Gastrocnemius medialis (tissue), 4 donors: ENCODE measurements around the gene HOXC6. TPM values are rescaled to one million over a fixed set of nuclear protein-coding genes. Genes with fewer than 3 reads are reported as not detected.
A peak's percentile ranks its signal among the peaks of the same experiment; 100 is the strongest.
"Not testable (repeated sequence)": the region's sequence is repeated elsewhere in the genome, so short reads cannot be mapped to it uniquely, and the experiment has no call there.

Source experiments
- ATAC-seq, 2 donors: fragments of 150-250 bp; one replicate each; pipeline ENCODE4 v1.9.1; 2016
- DNase-seq, 2 donors: peaks; one replicate each; pipeline ENCODE4 v3.0.0-alpha.2; 2019
- H3K27ac ChIP-seq, 4 donors: fragments of 200-600 bp; sonication (generic); 1 replicate in 1 of 4; 2 replicates in 3 of 4; pipeline ENCODE4 v1.5.1; 2016 to 2018; ENCODE audit warnings: mild to moderate bottlenecking in 2 of 4, moderate library complexity in 1 of 4
- H3K27me3 ChIP-seq, 3 donors: fragments of 200-600 bp; sonication (generic) in 2 of 3; 1 replicate in 1 of 3; 2 replicates in 2 of 3; pipeline versions ENCODE4 v1.5.1 to v1.6.0; 2016 to 2019; ENCODE audit warnings: mild to moderate bottlenecking in 1 of 3, moderate library complexity in 1 of 3
- H3K36me3 ChIP-seq, 2 donors: fragments of 200-600 bp; sonication (generic) in 1 of 2; one replicate each; pipeline ENCODE4 v1.5.1; 2017 to 2018
- H3K4me1 ChIP-seq, 2 donors: fragments of 200-600 bp; sonication (generic) in 1 of 2; one replicate each; pipeline ENCODE4 v1.5.1; 2016 to 2017; ENCODE audit warnings: mild to moderate bottlenecking in 2 of 2
- H3K4me3 ChIP-seq, 4 donors: fragments of 200-600 bp; sonication (generic) in 3 of 4; 1 replicate in 1 of 4; 2 replicates in 3 of 4; pipeline ENCODE4 v1.5.1; 2016 to 2019; ENCODE audit warnings: mild to moderate bottlenecking in 2 of 4
- H3K9me3 ChIP-seq, 3 donors: fragments of 200-600 bp; sonication (generic) in 2 of 3; 1 replicate in 1 of 3; 2 replicates in 2 of 3; pipeline ENCODE4 v1.5.1; 2016 to 2019
- POLR2A ChIP-seq, 2 donors: fragments of 450-650 bp; IDR thresholded peaks; one replicate each; pipeline ENCODE4 v1.6.1; 2017; ENCODE audit warnings: antibody characterized with exemption in 2 of 2, mild to moderate bottlenecking in 2 of 2, moderate library complexity in 2 of 2
- in situ Hi-C, 4 donors: fragments of 200-750 bp; cut with MboI; loops; one replicate each; pipeline versions ENCODE4 v1.15.0 to v1.8.0; 2017; ENCODE audit warnings: low sequenced_read_pairs in 4 of 4
- intact Hi-C: fragments of 100-400 bp; cut with DNase I; formaldehyde crosslinking; loops from one replicate; pipeline ENCODE4 v1.15.1; 2023; ENCODE audit warnings: low total_unique reads
- total RNA-seq, 4 donors: library from RNA; depleted of rRNA; stranded (reverse); fragments of >200 nt; gene quantifications; one replicate each; pipeline versions ENCODE4 v1.1.0 to v1.2.3, GENCODE V29; 2016
- TF ChIP-seq, protein P1 (sequence below), 5 experiments: fragments of 450-650 bp in 3 of 5; fragments of 200-600 bp in 2 of 5; sonication (generic) in 2 of 5; IDR thresholded peaks in 4 of 5; conservative IDR thresholded peaks in 1 of 5; 1 replicate in 4 of 5; 2 replicates in 1 of 5; pipeline ENCODE4 v1.5.1; 2016 to 2019; ENCODE audit warnings: antibody characterized with exemption in 5 of 5, mild to moderate bottlenecking in 3 of 5, moderate library complexity in 3 of 5

HOXC6 gene
- total RNA-seq, 4 donors from 2014 or later = 1.0 to 4.7 (median 3.8) TPM

DNA sequence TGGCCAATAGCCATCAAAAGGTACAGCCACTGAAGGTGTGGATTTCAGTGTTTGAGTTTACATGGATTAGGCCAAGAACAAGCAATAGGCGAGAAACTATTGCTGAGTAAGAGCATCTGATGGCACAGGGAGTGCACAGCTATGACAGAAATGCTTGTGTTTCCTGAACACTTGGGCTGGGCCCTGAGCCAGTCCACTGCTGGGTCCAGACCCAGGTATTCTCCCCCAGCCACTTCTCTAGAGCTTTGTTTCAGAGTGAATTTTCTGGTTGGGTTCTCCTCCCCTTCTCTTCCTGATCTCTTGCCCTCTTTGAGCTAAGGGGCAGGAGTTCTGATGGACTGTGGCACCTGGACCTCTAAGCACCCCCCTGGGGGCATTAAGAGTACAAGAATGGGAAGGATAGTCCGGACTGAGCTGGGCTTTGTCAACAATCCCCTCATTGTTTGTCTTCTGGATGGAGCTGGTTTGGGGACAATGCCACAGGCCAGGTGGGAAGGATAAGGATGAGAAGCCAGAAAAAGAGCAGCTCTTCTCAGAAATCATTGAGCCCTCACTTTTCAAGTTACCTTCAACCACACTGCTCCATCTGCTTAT lies 13.0 kb downstream of the HOXC6 start:
- H3K27ac ChIP-seq = no peak overlapping the region
- peaks cover 19 to 27% of the 10 kb centered on the region in 2 donors for H3K4me1 ChIP-seq
- DNase-seq (no peak), ATAC-seq (no peak)
- no peaks in the 10 kb centered on the region for H3K36me3 ChIP-seq
- H3K27me3 ChIP-seq = no peaks in the 10 kb centered on the region
- in situ Hi-C loops (no loop called here), intact Hi-C loops (no loop called here)
- TF ChIP-seq, protein P1, sequence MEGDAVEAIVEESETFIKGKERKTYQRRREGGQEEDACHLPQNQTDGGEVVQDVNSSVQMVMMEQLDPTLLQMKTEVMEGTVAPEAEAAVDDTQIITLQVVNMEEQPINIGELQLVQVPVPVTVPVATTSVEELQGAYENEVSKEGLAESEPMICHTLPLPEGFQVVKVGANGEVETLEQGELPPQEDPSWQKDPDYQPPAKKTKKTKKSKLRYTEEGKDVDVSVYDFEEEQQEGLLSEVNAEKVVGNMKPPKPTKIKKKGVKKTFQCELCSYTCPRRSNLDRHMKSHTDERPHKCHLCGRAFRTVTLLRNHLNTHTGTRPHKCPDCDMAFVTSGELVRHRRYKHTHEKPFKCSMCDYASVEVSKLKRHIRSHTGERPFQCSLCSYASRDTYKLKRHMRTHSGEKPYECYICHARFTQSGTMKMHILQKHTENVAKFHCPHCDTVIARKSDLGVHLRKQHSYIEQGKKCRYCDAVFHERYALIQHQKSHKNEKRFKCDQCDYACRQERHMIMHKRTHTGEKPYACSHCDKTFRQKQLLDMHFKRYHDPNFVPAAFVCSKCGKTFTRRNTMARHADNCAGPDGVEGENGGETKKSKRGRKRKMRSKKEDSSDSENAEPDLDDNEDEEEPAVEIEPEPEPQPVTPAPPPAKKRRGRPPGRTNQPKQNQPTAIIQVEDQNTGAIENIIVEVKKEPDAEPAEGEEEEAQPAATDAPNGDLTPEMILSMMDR (IDR thresholded peaks at IDR 0.05 in 4 of 5, conservative IDR thresholded peaks at IDR 0.05 in 1 of 5) = no peak
- TF ChIP-seq POLR2A (IDR thresholded peaks at IDR 0.05) = no peak
- H3K9me3 ChIP-seq = no peaks in the 10 kb centered on the region
- no peak overlapping the region for H3K4me3 ChIP-seq

GRCh38 chr12:54042033-54042432 lies 13.8 kb downstream of the HOXC6 start:
- H3K9me3 ChIP-seq, H3K4me3 ChIP-seq, DNase-seq, intact Hi-C loops, in situ Hi-C loops, H3K36me3 ChIP-seq, H3K27ac ChIP-seq, H3K27me3 ChIP-seq, ATAC-seq: not testable (repeated sequence)
- peaks cover 19 to 21% of the 10 kb centered on the region in 2 donors for H3K4me1 ChIP-seq

DNA sequence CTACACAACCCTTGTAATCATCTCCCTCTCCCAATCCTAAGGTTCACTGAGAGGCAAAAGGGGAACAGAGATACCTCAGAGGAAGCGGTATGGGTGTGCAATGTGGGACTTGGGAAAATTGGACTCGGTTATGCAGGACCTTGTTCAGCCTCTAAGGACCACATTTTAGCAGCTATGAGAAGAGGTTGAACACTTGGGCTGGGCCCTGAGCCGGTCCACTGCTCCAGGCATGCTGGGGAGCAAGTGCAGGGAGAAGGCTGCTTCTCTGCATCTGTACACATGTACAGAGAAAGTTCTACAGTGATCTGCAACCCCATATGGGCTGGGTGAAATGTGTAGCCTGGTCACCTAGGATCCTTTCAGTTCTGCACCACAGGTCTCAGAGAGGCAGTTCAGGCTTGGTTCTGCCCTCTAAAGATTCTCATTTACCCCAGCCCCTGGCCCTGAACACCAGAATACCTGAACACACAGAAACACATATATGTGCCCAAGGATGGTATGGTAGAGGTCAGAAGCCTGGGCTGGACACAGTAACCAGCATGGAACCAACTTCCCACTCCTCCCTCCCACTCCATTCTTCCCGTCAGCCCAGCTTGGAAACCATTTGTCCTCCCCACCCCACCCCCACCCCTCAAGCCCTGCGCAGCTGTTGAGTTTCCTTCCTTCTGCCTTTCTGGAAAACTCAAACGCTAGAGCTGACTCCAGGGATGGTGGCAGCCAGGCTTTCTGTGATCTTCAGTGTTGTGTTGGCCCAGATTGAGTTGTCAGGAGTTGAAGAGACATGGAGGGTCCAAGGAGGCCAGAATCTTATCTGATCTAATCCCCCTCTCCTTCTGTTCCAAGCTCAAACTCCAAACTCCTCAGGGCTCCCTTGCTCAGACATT lies 15.0 kb downstream of the HOXC6 start:
- intact Hi-C loops = no loop called here
- Histone ChIP-seq H3K27me3 (no peaks in the 10 kb centered on the region), H3K4me1 (peaks cover 16 to 17% of the 10 kb centered on the region in 2 donors), H3K9me3 (no peaks in the 10 kb centered on the region), H3K36me3 (no peaks in the 10 kb centered on the region), H3K27ac (peak overlapping the region in 2 of 4 donors; percentile 23 to 25), H3K4me3 (no peak overlapping the region)
- in situ Hi-C loops = no loop called here
- no peak for ATAC-seq
- DNase-seq = no peak
- no peak for TF ChIP-seq POLR2A (IDR thresholded peaks at IDR 0.05)
- TF ChIP-seq, protein P1 (IDR thresholded peaks at IDR 0.05 in 4 of 5, conservative IDR thresholded peaks at IDR 0.05 in 1 of 5) = no peak

DNA sequence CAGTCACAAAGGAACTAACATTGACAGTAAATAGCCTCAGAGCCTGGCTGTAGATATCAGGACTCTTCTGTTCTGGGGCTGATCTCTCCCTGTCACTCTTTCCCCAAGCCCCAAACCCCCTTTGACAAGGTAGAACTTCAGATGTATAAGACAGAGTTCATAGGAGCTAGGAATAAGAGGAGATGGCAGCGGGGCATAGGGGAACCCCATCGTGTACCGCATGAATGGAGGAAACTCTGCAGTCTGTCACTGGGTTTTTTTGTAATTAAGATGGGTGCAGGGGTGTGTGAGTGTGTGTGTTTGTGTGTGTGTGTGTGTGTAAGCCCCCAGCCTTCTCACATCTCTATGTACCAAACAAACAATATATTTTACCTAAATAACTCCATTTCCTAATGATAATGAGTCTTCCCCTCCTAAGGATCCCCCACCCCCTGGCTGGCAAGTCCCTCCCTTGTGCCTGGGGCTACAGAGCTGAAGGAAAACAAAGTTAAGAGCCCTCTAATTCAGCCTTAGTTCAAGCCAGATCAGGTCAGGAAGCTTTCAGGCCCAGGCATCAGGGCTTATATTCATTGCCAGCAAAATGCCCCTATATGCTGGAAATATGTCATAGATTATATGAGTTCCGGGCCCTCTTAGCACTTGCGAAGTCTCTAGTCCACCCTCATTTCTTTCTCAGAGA lies 16.3 kb downstream of the HOXC6 start:
- Histone ChIP-seq H3K27ac (no peak overlapping the region), H3K27me3 (no peaks in the 10 kb centered on the region), H3K9me3 (no peaks in the 10 kb centered on the region), H3K36me3 (no peaks in the 10 kb centered on the region), H3K4me3 (no peak overlapping the region), H3K4me1 (peaks cover 8 to 10% of the 10 kb centered on the region in 2 donors)
- TF ChIP-seq, protein P1 (IDR thresholded peaks at IDR 0.05 in 4 of 5, conservative IDR thresholded peaks at IDR 0.05 in 1 of 5) = no peak
- TF ChIP-seq POLR2A (IDR thresholded peaks at IDR 0.05) = no peak
- no peak for ATAC-seq
- in situ Hi-C loops (no loop called here), intact Hi-C loops (no loop called here)
- no peak for DNase-seq

- ATAC-seq (no peak), DNase-seq (no peak)
- no peak for TF ChIP-seq POLR2A (IDR thresholded peaks at IDR 0.05)
- TF ChIP-seq, protein P1 (IDR thresholded peaks at IDR 0.05 in 4 of 5, conservative IDR thresholded peaks at IDR 0.05 in 1 of 5) = no peak
- H3K4me3 ChIP-seq = no peak overlapping the region
- H3K27me3 ChIP-seq = peaks cover 0 to 3% (median 0%) of the 10 kb centered on the region in 3 donors
- H3K36me3 ChIP-seq = no peaks in the 10 kb centered on the region
- no peak overlapping the region for H3K27ac ChIP-seq
- no peaks in the 10 kb centered on the region for H3K9me3 ChIP-seq
- in situ Hi-C loops (no loop called here), intact Hi-C loops (no loop called here)
- H3K4me1 ChIP-seq = peaks cover 8 to 10% of the 10 kb centered on the region in 2 donors
Measured at GRCh38 chr12:54045401-54045800, 17.2 kb downstream of the HOXC6 start.
